Measurements from ENCODE around the gene FAM180A. TPM values are rescaled to one million over a fixed set of nuclear protein-coding genes. Genes with fewer than 3 reads are reported as not detected.

The FAM180A gene
- total RNA-seq: not detected
- total RNA-seq (2013): not detected

- Histone ChIP-seq H3K27ac (ENCODE audit: low read length) (no peak within 1 kb of the TSS), H3K9me3 (ENCODE audit: control insufficient read depth, insufficient read depth, low read length) (no peaks in the 10 kb centered on the region), H3K4me1 (ENCODE audit: control insufficient read depth, insufficient read depth, low read length) (no peaks in the 10 kb centered on the region), H3K4me3 (ENCODE audit: low read length) (no peak within 1 kb of the TSS), H3K36me3 (ENCODE audit: control insufficient read depth, insufficient read depth, low read length) (no peaks in the 10 kb centered on the region), H3K27me3 (ENCODE audit: control insufficient read depth, insufficient read depth, low read length) (no peaks in the 10 kb centered on the region)
- intact Hi-C loops (cut with micrococcal nuclease): no loop called here
- no peak for ATAC-seq
- Mint-ChIP-seq H3K36me3 (no peaks in the 10 kb centered on the region), H3K27ac (no peak within 1 kb of the TSS), H3K4me3 (no peak within 1 kb of the TSS), H3K4me1 (no peaks in the 10 kb centered on the region), H3K9me3 (no peaks in the 10 kb centered on the region), H3K27me3 (ENCODE audit: low read depth in 2 of 2) (peaks cover 4 to 14% of the 10 kb centered on the region in 2 donors)
- TF ChIP-seq CTCF (IDR thresholded peaks at IDR 0.05): no peak
- no peak for DNase-seq
- 90% methylated on average over 11 of the region's 11 CpGs for WGBS (ENCODE audit: insufficient coverage)
Measured at GRCh38 chr7:135748770-135749169, at the start of gene FAM180A. Gene FAM180A (minus strand): TSS chr7:135748813. CDS start chr7:135748580, 233 bp downstream.

DNA sequence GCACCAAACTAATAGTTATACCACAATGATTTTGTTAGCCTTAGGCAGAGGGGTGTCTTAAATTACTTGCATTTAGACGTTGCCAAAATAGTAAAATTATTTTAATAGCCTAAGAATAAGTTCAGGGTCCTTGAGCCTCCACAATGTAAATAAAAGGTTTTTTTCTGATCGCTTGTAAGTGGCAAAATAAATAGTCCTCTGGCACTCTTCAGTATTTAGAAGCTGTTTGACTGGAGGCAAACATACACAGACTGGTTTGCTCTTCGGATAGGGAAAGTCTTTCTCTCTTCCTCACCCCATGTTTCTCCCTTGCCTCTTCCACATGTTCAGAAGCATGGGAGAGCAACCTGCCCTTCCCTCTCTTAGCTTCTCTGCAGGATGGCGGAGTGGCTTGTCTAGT is 49.5 kb upstream of the FAM180A start:
- no peak overlapping the region for H3K4me3 ChIP-seq (ENCODE audit: low read length)
- peaks cover 23 to 37% of the 10 kb centered on the region in 2 donors for H3K27me3 Mint-ChIP-seq (ENCODE audit: low read depth in 2 of 2)
- WGBS (ENCODE audit: insufficient coverage): 94% methylated on average over 3 of the region's 4 CpGs
- DNase-seq: no peak
- intact Hi-C loops (cut with micrococcal nuclease): loop anchor here (10.0 kb wide), 1 partner anchor 1657 kb away; no protein-coding TSS in a partner anchor
- peaks cover 12 to 15% of the 10 kb centered on the region in 2 donors for H3K4me1 Mint-ChIP-seq
- no peak overlapping the region for H3K27ac Mint-ChIP-seq
- H3K4me3 Mint-ChIP-seq: no peak overlapping the region
- no peak for TF ChIP-seq CTCF (IDR thresholded peaks at IDR 0.05)
- H3K9me3 Mint-ChIP-seq: no peaks in the 10 kb centered on the region
- H3K36me3 ChIP-seq (ENCODE audit: control insufficient read depth, insufficient read depth, low read length): no peaks in the 10 kb centered on the region
- no peak overlapping the region for H3K27ac ChIP-seq (ENCODE audit: low read length)
- no peaks in the 10 kb centered on the region for H3K9me3 ChIP-seq (ENCODE audit: control insufficient read depth, insufficient read depth, low read length)
- no peak for ATAC-seq
- peaks cover 9% of the 10 kb centered on the region for H3K27me3 ChIP-seq (ENCODE audit: control insufficient read depth, insufficient read depth, low read length)
- H3K4me1 ChIP-seq (ENCODE audit: control insufficient read depth, insufficient read depth, low read length): peaks cover 7% of the 10 kb centered on the region
- H3K36me3 Mint-ChIP-seq: no peaks in the 10 kb centered on the region

GRCh38 chr7:135795846-135796570 is 47.4 kb upstream of the FAM180A start:
- Mint-ChIP-seq H3K36me3 (no peaks in the 10 kb centered on the region), H3K27me3 (ENCODE audit: low read depth in 2 of 2) (peaks cover 17 to 19% of the 10 kb centered on the region in 2 donors), H3K4me1 (peaks cover 3 to 6% of the 10 kb centered on the region in 2 donors), H3K4me3 (no peak overlapping the region), H3K9me3 (no peaks in the 10 kb centered on the region), H3K27ac (no peak overlapping the region)
- DNase-seq (no peak), ATAC-seq (no peak)
- 95% methylated on average over 2 of the region's 2 CpGs for WGBS (ENCODE audit: insufficient coverage)
- no peak overlapping the region for H3K4me3 ChIP-seq (ENCODE audit: low read length)
- peaks cover 9% of the 10 kb centered on the region for H3K27me3 ChIP-seq (ENCODE audit: control insufficient read depth, insufficient read depth, low read length)
- H3K36me3 ChIP-seq (ENCODE audit: control insufficient read depth, insufficient read depth, low read length): no peaks in the 10 kb centered on the region
- TF ChIP-seq CTCF (IDR thresholded peaks at IDR 0.05): no peak
- H3K4me1 ChIP-seq (ENCODE audit: control insufficient read depth, insufficient read depth, low read length): peaks cover 3% of the 10 kb centered on the region
- no peak overlapping the region for H3K27ac ChIP-seq (ENCODE audit: low read length)
- intact Hi-C loops (cut with micrococcal nuclease): loop anchor here (10.0 kb wide), 1 partner anchor 1659 kb away; no protein-coding TSS in a partner anchor
- H3K9me3 ChIP-seq (ENCODE audit: control insufficient read depth, insufficient read depth, low read length): no peaks in the 10 kb centered on the region
